ENCODE data around the gene PARD3.

DNA sequence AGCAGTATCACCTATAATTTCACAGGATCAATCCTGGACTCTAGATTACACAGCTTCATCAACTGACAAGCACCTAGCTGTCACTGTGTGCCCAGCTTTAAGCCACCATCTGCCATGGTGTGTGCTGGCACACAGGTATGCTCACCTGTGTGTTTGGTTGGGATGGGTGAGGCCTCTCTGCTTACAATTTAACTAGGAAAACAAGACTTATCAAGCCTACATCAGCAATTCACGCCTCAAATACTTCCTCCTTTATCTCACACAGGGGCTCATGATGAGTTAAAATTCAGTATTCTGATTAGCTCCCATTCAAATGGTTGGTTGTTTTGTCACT lies 608.2 kb downstream of the PARD3 start:
- TF ChIP-seq, protein P1, sequence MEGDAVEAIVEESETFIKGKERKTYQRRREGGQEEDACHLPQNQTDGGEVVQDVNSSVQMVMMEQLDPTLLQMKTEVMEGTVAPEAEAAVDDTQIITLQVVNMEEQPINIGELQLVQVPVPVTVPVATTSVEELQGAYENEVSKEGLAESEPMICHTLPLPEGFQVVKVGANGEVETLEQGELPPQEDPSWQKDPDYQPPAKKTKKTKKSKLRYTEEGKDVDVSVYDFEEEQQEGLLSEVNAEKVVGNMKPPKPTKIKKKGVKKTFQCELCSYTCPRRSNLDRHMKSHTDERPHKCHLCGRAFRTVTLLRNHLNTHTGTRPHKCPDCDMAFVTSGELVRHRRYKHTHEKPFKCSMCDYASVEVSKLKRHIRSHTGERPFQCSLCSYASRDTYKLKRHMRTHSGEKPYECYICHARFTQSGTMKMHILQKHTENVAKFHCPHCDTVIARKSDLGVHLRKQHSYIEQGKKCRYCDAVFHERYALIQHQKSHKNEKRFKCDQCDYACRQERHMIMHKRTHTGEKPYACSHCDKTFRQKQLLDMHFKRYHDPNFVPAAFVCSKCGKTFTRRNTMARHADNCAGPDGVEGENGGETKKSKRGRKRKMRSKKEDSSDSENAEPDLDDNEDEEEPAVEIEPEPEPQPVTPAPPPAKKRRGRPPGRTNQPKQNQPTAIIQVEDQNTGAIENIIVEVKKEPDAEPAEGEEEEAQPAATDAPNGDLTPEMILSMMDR (IDR thresholded peaks at IDR 0.05; ENCODE audit: poor library complexity) = no peak
- no peak for TF ChIP-seq EZH2 (IDR thresholded peaks at IDR 0.05; ENCODE audit: borderline replicate concordance)
- no peak for TF ChIP-seq EZH2phosphoT487 (IDR thresholded peaks at IDR 0.05; ENCODE audit: low read depth, severe bottlenecking, unreplicated experiment)
